Stromal cell of bone marrow (primary cell): ENCODE data around the gene SERPINH1.
A peak's percentile ranks its signal among the peaks of the same experiment; 100 is the strongest.

Experiments
- DNase-seq: peaks from one replicate; pipeline ENCODE4 v3.0.0-alpha.2; 2012; ENCODE audit warnings: low read depth

Gene SERPINH1

DNA sequence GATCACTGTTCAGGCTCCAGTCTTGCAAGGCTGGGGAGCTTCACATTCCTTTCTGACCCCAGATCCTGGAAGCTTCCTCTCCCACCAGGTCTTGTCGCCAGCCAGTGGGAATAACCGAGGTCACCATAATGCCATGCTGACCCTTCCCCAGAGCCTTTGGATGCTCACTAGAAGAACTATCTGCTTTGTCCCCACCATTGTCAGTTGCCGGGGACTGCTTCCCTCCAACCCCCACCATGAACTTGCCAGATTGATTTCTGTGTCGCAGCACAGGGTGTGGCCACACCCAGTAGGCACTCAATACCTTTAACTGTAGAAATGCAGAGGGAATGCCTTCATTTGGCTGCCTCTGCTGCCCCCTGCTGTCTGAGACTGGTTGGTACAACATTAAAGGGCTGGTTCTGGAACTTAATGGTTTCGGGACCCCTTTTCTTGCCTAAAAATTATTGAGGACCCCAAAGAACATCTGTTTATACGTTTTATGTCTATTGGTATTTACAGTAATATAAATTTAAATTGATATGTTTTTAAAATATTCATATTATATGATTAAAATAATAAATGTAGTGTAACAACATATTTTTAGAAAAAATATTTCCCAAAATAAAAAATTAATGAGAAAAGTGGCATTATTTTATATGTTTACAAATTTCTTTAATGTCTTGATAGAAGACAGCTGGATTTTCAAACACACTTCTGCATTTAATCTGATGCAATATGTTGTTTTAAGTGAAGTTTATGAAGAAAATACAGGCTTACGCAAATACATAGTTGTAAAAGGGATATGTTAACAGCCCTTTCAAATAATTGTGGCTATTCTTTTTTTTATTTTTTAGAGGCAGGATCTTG, 29.6 kb upstream of the SERPINH1 start:
- no peak for DNase-seq

DNA sequence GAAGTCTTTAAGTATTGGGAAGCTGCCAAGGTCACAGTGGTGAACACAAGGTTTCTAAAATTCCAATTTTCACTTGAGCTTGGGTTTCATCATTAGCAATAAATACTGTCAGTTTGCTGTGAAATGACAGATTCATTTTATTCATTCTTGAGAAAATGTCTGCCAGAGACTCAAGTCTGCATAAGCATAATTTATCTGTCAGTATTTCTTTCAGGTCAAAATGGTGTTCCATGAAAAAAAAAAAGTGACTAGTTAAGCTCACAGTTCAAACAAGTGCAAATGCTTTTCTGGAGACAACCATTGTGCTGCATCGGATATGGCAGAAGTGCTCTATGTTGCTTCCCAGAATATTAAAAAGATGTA, 28.2 kb upstream of the SERPINH1 start:
- DNase-seq: no peak

DNA sequence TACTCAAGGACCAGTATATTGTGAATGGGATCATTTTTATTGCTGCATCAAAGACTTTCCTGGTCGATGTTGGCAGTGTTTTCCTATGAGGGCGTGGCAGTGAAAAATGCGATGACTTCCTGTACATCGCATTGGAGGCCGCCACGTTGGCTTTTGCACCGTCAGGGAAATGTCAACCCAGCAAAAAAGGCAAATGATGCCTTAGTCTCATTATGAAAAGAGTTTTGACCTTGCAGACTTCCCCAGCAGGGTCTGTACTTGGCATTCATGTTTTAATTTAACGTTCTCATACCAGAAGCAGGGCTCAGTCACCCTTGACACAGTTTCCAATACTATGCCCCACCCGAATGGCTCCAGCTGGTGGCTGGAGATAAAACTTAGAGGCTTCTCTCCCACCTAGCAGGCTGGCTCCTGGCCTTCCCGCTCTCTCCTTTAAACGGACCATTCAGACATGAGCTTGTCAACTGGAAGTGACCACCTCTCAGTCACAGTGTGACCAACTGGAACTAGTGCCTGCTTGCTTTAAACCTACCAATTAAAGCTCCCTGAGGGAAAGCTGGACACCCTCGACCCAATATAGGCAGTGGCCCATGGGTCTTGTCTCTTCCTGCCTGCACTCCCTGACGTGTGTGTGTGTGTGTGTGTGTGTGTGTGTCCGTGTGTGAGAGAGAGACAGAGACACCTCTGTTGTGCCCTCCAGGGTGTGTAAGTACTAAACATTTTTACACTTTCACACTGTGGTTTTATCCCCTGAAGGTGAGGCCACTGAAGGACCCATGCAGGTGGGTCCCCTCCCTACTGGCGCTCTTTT, 27.6 kb upstream of the SERPINH1 start:
- no peak for DNase-seq

DNA sequence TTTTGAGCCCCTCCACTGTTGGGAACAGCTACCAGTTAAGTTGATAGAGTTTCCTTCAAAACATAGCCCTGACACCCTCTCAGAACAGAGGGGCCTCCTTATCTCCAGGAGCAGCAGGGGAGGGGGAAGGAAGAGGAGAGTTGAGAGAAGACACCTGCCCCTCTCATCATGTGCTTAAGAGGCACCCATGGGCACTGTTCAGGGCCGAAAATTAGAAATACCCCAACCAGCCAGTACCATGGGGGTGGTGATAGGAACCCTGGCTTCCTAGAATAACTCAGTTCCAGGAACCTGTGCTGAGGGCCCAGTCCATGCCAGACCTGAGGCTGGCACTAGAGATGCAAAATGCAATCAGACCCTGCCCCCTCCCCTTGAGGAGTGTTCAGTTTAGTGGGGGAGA, 27.0 kb upstream of the SERPINH1 start:
- DNase-seq: no peak

DNA sequence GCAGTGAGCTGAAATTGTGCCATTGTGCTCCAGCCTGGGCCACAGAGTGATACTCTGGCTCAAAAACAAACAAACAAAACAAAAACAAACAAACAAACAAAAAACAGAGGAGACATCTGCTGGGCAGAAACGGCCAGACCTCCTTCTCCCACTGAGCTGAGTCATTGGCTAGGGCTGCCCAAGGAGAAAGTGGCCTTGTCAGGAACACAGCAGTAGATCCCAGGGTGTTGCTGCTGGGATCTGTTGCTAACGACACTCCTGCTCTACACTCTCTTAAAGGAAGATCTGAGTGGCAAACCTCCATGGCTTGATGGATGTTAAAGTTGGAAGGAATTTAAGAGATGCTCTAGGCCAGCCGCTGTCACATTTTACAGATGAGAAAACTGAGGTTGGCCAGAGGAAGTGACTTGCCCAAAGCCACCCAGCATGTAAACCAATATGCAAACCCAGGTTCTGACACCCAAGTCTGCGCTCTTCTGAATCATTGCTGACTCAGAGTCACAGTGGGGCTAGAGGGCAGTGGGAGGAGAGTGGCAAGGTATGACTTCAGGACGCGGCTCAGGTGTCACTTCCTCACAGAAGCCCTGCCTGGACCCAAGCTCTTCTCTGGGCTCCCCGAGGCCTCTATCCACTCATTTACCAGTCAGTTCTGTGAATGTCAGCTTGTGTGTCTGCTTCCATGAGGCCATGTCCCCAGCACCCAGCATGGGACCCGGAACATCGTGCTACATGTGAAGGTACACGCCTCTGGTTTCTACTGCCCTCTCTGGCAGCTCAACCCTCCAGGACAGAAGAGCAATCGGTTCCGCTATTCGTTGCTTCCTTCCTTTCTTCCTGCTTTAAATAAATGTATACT, 25.0 kb upstream of the SERPINH1 start:
- DNase-seq: no peak

DNA sequence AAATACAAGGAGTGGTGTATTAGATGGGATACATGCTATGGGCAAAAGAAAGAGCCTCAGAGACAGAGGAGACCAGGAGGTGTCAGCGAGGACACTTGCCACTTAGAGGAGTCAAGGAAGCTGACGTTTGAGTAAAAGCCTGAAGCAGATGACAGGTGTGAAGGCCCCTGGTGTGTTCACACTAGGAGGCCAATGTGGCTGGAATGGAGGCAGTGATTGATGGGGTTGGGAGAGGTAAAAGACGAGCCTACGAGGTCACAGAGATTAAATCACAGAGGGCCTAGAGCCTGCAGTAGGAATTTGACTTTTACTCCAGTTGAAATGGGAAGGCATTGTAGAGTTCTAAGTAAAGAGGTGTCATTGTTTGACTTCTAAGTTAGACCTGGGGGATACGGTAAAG, 24.3 kb upstream of the SERPINH1 start:
- no peak for DNase-seq

DNA sequence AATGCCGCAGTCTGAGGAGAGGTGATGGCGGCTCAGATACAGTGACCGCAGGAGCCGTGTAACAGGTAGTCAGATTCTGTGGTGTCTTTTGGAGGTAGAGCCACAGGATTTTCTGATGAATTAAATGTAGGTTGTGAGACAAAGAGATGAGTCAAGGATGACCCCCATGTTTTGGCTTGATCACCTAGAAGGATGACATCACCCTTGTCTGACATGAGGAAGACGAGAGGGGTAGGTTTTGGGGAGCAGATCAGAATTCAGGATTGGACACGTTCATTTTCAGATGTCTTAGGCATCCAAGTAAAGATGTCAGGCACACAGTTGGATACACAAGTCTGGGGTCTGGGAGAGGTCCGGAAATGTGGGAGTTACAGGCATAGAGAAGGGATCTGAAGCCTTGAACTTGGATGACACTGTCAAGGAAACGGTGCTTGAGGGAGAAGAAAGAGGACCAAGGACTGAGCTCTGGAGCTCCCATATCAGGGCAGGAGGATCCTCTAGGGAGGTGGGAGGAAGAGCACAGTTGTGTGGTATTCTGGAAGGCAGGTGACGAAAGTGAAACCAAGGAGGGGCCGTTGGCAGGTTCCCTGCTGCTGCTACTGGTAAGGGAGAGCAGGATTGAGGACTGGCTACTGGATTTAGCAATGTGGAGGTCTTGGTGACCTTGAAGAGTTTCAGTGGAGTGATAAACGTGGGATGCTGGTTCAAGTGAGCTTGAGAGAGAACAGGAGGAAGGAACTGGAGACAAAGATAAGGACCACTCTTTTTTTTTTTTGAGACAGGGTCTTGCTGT, 23.7 kb upstream of the SERPINH1 start:
- no peak for DNase-seq

DNA sequence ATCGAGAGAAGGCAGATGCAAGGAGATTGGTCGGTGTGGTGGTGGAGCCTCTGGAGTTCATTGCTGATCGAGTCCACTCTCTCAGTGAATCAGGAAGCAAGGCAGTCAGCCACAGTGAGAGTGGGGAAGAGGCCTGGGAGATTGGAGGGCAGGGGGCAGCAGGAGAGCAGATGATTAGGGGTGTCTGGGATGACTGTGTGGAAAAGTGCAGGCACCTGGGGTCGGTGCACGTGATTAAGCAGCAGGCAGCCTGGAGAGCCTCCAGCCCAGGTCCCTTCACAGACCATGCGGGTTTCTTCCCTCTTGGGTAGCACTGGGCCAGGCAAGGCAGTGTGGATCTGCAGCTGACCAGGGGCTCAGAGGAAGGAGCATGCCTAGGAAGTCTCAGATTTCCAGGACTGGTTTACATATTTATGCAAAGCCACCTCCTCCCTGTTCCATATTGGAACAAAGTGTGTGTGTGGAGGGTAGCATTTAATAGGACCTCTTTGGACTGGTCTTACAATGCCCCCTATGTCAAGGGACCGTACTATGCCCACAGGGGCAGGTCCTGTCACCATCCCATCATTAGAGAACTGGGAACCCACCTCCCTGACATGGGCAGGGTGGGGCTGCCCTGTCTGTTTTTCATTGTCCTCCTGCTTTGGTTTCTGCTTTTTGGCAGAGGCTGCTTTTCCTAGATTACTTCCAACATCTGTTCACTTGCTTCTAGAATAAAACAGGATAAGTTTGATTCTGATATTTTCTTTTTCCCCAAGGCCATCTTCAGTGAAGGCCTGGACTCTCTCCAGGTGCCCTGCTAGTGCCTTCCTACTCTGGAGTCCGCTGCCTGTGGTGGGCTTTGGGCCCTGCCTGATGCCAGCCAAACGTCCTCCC, 22.4 kb upstream of the SERPINH1 start:
- no peak for DNase-seq

DNA sequence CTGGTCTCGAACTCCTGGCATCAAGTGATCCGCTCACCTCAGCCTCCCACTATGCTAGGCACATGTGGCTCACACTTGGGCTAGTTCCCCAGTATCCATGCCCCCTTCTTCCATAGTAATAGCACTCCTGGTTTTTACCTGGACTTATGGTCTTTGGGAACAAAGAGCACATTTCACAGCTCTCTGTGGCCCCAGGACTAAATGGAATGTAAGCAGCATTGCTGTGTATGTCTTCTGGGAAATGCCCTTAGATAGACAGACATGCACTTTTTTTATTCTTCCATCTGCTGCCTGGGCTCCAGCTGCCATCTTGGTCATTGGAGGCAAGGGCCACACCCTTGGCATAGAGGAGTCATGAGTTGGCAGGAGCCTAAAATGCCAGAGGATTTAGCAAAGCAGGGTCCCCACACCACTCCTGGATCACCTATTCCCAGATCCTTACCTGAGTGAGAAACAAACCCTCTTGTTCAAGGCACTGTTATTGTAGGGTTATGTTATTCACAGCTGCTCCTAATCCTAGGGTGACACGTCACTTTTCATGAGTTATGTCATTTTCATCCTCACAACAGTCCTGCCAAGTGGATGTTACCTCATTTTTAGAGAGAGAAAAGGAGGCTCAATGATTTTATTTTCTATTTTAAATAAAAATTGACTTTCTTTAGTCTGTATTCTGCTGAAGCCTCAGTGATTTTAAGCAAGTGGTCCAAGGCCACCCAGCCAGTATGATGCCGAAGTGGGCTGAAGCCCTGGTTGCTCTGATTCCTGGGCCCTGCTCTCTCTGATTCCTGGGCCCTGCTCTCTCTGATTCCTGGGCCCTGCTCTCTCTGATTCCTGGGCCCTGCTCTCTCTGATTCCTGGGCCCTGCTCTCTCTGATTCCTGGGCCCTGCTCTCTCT, 20.6 kb upstream of the SERPINH1 start:
- DNase-seq: no peak

DNA sequence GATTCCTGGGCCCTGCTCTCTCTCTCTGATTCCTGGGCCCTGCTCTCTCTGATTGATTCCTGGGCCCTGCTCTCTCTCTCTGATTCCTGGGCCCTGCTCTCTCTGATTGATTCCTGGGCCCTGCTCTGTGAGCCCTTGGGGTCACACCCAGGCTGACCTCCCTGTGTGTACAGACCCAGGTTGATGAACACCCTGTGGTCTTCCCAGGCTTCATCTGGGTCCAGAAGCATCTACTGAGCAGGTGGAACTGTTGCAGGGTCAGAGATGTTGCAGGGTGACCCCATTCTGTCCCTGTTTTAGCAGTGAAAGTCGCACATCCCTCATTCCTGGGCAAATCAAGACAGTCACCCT, 20.0 kb upstream of the SERPINH1 start:
- no peak for DNase-seq

DNA sequence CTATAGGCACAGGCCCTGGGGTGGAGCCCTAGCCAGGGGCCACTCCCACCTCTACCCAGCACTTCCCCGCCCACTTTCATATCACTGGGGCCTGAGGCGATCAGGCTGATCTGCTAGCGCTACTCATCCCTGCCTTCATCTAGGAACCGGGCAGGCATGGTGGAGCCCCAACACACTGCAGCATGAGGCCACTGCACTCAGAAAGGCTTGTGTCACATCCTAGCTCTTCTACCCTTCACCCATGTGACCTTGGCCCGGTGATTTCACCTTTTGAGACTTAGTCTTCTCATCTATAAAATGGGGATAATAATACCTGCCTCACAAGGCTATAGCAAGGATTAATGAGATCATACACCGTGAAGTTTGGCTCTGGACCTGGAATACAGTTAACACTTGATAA, 18.2 kb upstream of the SERPINH1 start:
- DNase-seq: no peak

DNA sequence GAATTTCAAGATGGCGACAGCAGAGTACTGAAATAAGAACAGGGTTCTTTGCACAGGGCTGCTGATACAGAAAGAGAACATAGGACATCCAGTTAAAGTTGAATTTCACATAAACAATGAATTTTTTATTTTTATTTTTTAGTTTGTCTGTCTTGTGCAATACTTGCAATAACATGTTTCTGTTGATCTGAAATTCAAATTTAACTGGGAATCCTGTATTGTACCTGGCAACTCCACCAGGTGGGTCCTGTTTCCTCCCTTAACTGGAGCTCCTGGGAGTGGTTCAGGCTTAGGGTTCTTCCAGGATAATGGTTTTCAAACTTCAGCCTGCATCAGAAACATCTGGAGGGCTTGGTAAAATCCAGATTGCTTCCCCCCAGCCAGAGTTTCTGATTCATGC, 14.9 kb upstream of the SERPINH1 start:
- no peak for DNase-seq

DNA sequence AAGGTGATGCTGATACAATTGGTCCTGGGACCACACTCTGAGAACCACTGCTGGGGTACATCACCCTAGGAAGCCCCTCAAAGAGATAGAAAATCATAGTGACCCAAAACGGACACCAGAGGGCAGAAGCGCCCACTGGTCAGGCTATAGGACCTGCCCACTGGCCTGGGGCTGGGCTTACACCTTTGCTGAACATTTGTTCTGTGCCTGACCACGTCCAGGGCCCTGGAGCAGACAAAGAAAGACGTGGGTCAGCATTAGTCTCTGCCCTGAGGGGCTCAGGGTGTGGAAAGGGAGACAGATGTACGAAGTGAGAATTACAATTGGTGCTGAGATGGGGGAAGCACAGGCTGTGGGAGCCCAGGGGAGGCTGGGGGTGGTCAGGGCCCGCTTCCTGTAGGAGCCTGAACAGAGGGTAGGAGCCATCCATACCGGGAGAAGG, 14.4 kb upstream of the SERPINH1 start:
- no peak for DNase-seq

DNA sequence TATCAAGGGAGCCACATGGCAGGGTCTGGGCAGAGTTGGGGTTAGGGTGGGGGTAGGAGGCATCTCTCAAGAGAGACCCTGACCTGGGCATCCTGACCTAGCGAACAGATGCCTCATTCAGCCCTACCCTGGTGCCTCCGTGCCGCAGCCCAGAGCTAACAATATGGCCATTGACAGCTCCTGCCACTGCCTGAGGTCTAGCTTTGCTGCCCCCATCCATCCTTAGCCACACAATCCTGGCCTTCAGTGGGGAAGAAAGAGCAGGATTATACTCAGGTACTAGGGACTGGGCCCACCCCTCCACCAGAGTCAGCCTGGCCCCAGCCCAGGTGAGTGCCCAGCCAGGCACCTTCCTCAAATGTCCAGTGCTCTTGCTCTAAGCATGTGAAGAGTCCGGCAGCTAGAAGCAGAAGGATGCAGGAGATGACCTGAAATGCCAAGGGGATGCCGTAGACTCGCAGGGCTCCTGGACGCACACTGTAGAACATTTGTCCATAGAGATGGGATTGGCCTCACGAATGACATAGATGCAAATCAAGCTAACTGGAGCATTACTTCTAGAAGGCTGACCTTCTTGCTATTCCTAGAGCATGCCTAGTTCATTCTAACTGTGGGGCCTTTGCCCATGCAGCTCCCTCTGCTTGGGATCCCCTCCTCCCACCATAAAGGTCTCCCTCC, 13.3 kb upstream of the SERPINH1 start:
- no peak for DNase-seq

DNA sequence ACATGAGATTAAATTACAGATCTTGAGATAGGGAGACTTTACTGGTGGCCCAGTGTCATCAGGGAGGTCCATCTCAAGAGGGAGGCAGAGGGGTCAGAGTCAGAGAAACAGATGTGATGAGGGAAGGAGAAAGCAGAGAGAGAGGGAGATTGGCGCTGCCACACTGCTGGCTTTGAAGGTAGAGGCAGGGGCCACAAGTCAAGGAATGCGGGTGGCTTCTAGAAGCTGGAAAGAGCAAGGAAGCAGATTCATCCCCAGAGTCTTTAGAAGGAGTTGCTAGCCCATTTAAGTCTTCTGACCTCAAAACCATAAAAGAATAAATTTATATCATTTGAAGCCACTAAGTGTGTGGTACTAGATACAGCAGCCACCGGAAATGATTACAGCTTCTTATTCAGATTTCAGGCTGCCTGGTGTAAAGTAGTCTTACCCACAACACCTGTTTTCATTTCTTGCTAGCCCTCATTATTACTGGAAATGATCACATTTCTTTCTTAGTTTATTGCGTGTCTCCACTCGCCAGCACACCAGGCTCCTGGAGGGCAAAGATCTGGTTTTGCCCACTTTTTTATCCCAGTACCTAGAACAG, 12.6 kb upstream of the SERPINH1 start:
- DNase-seq: no peak

DNA sequence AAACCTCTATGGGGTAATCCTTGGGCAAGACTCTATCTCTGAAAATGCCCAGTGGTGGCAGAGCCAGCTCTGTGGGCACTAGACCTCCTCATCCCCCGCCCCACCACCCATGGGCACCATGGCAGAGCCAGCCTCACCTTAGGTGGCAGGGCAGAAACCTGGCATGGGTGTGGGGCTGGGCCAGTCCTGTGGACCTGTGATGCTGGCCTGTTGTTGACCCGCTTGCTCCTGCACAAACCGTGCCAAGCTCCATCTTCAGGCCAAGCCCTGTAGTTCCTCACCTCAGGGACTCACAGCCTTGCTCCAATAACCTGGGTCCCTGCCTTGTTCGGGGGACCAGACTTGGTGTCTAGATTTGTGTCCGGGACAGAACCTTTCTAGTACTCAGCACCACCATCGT, 8.9 kb upstream of the SERPINH1 start:
- DNase-seq: no peak

DNA sequence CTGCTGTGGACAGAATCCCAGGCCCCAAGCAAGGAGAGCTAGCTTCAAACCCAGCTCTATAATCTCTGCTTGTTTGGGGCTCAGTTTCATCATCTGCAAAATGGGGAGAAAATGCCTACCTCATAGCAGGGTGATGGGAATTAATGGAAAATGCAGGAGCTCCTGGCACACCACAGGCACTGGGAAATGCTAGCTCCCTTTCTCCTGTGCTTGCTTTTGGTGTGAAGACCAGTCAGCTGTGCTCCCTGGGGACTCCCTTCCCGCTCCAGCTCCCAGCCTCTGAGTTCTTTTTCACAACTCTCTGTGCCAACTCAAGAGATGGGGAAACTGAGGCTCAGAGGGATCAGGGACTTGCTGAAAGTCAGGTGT, 8.2 kb upstream of the SERPINH1 start:
- no peak for DNase-seq

DNA sequence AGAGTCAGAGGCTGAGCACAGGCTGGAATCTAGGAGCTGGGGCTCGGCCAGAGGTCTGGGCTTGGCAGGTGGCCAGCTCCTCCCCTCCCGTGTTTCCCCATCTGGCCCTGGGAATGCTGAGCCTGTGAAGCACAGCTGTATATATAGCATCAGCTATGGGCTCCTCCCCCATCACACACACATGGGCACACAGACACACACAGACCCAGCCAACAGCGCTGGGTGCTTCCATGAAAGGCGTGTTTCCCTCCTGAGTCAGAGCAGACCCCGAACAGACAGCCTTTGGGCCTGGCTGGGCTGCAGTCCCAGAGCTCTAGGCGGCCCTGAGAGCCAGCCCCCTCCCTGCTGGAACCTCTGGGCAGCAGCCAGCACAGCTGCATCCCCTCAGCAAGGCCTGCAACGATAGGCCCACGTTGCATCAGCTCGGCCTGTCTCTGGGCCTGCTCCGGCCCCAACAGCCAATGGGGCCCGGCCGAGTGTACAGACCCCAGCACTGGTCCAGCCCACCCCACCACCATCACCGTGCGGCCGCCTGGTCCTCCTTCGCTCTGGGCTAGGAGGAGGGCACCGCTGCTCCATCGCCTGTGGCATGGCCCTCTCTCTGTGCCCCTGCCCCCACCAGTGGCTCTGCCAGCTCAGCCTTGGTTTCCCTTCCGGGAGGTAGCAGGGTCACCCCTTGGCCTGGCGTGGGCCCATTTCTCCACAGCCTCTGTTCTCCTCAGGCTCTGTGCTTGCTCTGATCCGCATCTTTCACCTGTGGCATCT, 7.6 kb upstream of the SERPINH1 start:
- DNase-seq: peak; percentile 97
